Glomerular endothelial cell (primary cell): ENCODE results near the gene LRRC28. TPM values are rescaled to one million over a fixed set of nuclear protein-coding genes. Genes with fewer than 3 reads are reported as not detected.
A peak's percentile ranks its signal among the peaks of the same experiment; 100 is the strongest.
"Not testable (repeated sequence)": the region's sequence is repeated elsewhere in the genome, so short reads cannot be mapped to it uniquely, and the experiment has no call there.

Experiments
- DNase-seq: peaks from one replicate; pipeline ENCODE4 v3.0.0-alpha.2; 2011; ENCODE audit warnings: low read depth, low spot score; ENCODE audit errors: extremely low read depth
- total RNA-seq: library from RNA; depleted of rRNA; stranded (reverse); fragments of >200 nt; gene quantifications from 2 replicates; pipeline ENCODE4 v1.2.3, GENCODE V29; 2015

Gene LRRC28
- total RNA-seq, result 24.4 and 27.1 TPM in 2 replicates

DNA sequence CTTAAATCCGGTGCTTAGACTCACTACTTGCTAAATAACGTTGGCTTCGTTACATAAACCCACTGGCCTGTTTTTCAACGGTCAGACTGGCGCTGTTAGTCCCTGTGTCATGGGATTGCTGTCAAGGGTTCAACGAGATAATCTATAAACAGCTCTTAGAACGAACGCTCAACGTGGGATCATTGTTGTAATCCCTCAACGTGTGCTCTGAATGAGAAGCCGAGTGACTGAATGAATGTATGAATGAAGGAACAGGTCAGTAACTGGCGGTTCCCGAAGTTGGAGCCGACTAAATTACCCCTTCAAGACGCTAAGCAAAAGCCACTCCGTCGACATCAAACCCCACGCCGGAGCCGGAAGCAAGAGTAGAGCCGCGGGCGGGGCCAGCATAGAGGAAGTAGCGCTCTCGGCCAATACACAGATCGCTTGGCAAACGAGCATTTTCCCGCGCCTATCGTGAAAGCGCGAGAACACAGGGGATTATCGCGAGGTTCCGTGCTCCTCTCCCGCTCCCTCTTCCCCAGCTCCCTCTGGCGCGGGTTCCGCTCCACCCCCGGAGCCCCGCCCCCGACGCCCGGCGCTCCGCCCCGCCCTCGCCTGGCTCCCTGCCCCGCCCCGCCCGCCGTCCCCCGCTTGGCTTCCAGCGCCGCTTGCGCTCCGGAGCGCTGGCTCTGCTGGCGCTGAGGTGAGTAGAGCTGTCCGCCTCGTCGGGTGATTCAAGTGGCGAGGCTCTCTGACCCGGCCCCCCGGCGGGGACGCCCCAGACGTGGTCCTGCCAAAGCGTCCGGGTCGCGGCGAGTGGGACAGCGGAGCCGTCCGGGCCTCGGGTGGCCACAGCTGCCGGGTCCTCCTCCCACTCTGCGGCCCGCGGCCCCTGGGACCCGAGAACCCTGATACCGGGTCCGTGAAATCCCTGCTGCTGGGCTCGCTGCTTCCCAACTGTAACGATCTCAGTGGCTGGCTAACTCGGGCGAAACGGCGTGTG, at the start of gene LRRC28:
LRRC28 (plus strand) TSS at position 625 of the 985 bp plus-strand sequence. CDS start 4,477 bp downstream, outside the sequence.
- DNase-seq, result peak; percentile 95

DNA sequence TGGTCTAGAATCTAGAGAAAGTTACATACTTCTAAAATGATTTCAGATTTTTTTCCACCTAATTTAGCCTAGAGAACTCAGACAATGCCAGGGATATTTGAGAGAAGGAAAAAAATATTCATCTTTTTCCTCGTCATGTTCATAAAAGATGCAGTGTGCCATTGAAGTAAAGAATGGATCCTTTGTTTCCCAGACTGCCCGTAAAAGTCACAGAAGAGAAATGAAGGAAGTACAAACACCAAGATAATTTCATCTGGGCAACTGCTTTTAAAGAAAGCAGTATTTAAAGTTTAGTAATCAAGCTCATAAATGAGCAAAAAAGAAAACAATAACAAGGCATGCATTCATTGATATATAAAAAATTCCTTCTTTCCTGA, 49.1 kb upstream of the LRRC28 start:
- DNase-seq, result no peak

DNA sequence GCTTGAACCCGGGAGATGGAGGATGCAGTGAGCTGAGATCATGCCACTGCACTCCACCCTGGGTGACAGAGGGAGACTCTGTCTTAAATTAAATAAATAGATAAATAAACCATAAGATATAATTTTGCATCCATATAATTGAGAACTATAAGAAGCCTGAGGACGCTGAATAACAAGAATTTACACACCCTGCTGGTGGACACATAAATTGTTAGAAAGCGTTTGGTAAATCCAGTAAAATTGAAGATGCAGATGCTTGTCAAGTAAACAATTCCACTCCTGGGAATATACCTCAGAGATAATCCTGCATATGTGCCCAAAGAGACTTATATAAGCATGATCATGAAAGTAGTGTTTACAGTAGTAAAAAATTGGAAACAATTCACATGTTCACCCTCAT, 43.6 kb upstream of the LRRC28 start:
- no peak for DNase-seq

GRCh38 chr15:99209326-99209725, 42.0 kb upstream of the LRRC28 start:
- DNase-seq, result peak; percentile 37

GRCh38 chr15:99210334-99210733, 40.9 kb upstream of the LRRC28 start:
- DNase-seq, result no peak

GRCh38 chr15:99211926-99212325, 39.4 kb upstream of the LRRC28 start:
- DNase-seq, result no peak

DNA sequence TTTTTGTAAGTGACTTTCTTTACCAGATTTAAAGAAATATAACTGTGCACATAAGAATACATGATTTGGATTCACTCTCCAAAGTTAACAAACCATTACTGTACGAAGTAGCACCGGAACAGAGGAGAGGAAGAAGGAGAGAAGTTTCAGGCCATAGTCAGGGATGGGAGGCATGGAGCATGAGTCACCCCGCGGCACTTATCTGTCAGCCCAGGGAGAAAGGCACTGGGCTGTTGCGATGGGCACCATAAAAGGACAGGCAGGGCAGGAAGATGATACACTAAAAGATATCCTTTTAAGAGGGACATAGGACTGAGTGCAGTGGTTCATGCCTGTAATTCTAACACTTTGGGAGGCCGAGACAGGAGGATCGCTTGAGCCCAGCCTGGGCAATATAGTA, 38.9 kb upstream of the LRRC28 start:
- DNase-seq, result no peak

DNA sequence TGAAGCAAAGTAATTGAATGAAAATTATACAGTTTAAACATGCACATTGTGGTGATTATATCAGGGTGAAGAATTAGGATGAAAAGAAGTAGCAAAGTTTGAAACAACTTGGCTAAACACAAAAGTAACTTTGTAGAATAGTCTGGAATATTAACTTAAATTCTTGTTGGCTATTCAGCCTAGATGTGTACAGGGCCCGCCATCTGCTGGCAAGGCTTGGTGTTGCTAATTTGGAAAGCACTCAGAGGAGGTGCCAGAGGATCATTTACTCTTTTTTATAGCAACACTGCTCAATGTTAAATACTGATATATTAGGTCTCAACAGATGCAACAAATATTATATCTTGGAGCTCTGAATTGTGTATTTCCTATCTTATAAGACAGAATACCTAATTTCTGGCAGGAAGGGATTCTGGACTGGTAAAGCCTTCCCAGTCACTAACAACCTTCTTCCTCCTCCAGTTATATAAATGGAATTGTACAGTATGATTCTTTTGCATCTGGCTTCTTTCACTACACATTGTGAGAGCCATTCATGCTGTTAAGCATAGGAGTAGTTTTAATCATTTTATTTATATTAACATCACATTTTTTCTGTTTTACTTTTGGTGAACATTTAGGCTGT, 38.0 kb upstream of the LRRC28 start:
- peak; percentile 25 for DNase-seq

DNA sequence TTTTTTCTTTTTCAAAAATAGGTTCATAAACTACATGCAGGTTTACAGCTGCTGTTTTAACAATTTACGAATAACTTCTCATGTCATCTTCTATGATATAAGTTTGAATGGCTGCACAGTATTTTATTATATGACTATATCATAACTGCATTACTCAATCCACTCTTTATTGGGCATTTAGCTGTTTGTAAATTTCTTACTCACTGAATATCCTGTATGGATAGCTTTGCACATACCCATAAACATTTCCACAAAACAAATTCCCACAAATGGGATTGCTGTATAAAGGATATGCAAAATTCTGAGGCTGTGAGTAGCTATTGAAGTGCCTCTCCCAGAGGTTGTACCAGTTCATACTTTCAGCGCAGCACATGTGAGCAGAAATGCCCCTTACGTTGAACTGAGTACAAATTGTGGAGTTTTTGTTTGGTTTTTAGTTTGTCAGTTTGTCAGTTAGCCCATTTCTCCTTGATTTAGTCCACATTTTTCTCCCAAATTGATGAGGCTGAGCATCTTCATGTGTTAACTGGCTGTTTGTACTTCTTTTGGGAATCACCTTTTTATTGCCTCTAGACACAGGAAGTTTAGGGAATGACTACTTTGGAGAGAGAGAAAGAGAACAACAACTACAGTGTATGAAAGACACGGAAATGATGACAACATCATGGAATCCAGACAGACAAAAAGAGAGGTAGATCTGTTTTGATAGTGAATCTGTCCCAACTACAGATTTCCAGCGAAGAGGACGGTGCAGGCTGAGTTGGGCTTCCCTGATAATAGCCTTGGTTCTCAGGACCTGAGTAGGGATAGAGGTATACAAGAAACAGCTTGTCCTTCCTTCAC, 26.7 kb upstream of the LRRC28 start:
- no peak for DNase-seq

DNA sequence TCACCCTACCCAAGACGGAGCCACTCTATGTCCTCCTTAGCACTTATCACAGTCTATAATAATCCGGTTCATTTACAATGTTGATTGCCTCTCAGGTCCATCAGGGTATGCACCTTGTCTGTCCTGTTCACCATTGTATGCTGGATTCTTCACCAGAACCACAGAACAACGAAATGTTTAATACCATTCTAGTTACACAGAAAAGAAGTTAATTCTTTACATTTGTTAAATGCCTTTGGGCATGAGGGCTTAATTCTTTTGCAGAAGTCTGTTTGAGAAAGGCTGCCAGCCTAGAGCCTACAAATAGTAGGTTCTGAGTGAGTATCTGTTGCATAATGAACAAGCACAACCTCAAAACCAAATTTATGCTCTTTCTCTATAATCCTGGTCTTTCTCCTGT, 24.5 kb upstream of the LRRC28 start:
- DNase-seq, result no peak

GRCh38 chr15:99228120-99228770, 23.0 kb upstream of the LRRC28 start:
- DNase-seq, result no peak

GRCh38 chr15:99230867-99231266, 20.4 kb upstream of the LRRC28 start:
- no peak for DNase-seq

GRCh38 chr15:99232740-99233139, 18.5 kb upstream of the LRRC28 start:
- DNase-seq, result no peak

- not testable (repeated sequence) for DNase-seq
These were observed 17.1 kb upstream of the LRRC28 start for GRCh38 chr15:99234160-99234559.

DNA sequence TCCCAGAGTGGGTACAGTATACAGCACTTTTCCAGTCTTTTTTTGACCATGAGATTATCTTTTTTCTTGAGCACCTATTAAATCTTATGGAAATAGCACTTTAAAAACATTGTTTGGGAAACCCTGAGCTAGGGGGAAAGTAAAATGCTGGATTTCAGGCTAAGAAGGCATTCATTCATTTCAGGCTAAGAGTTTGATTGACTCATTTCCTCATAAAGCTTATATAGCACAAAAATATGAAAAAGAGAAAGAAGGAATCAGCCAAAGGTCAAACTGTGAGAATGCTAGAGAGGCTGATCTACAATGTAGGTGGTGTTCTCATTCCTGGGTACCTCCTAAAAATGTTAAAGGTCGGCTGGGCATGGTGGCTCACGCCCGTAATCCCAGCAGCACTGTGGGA, 12.4 kb upstream of the LRRC28 start:
- DNase-seq, result no peak

DNA sequence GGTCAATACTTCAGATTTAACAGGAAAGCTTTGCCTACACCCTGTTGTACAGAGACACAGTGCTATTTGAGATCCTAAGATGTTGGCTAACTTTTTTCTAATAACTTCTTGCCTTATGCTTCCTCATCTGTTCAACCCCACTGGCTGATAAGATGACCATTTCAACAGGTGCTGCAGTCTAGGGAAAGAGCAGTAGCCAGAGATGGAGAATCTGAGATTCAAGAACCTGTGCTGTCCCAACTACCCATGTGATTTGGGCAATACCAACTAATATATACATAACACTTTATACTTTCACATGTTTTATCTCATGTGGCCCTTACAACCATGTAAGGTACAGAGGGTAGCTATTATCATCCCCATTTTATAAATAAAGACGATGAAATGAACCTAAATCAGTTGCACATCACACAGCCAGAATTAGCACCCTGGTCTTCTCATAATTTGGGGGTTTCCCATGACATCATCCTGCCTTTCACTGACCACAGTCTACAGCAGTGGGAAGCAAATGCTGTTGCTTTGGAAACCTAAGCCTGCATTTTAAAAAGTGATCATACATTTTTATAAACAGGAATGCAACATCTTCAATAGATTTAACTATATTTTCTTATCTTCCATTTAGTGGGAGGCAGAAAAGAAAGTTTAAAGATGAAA, 11.6 kb upstream of the LRRC28 start:
- no peak for DNase-seq

DNA sequence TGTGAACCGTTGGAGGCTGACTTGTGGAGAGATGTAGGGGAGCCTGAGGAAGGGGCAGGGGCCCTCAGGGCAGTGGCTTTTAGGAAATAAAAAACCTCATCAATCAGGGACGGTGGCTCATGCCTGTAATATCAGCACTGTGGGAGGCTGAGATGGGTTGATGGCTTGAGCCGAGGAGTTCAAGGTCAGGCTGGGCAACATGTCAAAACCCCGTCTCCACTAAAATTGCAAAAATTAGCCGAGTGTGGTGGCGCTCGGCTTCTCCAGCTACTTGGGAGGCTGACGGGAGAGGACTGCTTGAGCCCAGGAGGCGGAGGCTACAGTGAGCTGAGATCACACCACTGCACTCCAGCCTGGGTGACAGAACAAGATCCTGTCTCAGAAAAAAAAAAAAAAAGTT, 9.5 kb upstream of the LRRC28 start:
- DNase-seq, result no peak

DNA sequence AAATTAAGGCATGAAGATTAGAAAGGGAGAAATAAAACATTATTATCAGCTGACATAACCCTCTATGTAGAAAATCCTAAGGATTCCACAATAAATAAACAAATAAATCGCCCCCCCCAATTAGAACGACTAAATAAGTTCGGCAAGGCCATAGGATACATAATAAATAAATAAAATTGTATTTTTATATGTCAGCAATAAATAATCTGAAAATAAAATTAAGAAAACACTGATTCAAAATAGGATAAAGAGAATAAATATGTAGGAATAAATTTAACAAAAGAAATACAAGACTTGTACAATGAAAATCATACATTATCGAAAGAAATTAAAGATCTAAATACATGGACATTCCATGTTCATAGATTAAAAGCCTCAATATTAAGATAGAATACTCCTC, 7.0 kb upstream of the LRRC28 start:
- no peak for DNase-seq

DNA sequence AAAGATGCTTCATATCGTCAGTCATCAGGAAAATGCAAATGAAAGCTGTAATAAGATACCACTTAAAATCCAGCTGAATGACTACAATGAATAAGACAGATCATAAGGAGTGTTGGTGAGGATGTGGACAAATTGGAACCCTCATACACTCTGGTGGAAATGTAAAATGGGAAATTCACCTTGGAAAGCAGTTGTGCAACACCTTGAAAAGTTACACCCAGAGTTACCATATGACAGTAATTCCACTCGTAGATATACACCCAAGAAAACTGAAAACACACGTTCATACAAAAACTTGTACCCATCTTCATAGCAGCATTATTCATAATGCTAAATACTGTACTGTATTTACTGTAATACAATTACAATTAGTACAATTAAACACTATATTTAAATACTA, 4.2 kb upstream of the LRRC28 start:
- DNase-seq, result no peak
